Measurements from ENCODE around the gene NRCAM.

NRCAM gene

GRCh38 chr7:108324053-108325038 is 131.9 kb downstream of the NRCAM start:
- Histone ChIP-seq H3K56ac (ENCODE audit: low read length) (no peak overlapping the region), H3K23ac (ENCODE audit: low read length) (no peak overlapping the region), H2BK15ac (replicated peaks; ENCODE audit: low read depth) (no peak overlapping the region), H3K18ac (ENCODE audit: low read length) (peak overlapping the region; percentile 51), H2AK5ac (ENCODE audit: low read length) (no peak overlapping the region), H3K36me3 (ENCODE audit: control insufficient read depth, insufficient read depth, low read length) (no peaks in the 10 kb centered on the region), H3K79me2 (ENCODE audit: control insufficient read depth, insufficient read depth, low read length) (no peaks in the 10 kb centered on the region), H3K27me3 (ENCODE audit: insufficient read depth, low read length, poor library complexity) (no peaks in the 10 kb centered on the region), H3K4me3 (ENCODE audit: low read length) (no peak overlapping the region), H3K4me2 (ENCODE audit: low read length) (no peak overlapping the region), H4K8ac (ENCODE audit: low read depth, low read length) (no peak overlapping the region), H4K5ac (ENCODE audit: low read length) (no peak overlapping the region), H3K27ac (ENCODE audit: low read depth, low read length) (no peak overlapping the region), H3K4me1 (ENCODE audit: control insufficient read depth, low read depth, low read length) (peaks cover 5% of the 10 kb centered on the region), H3K4ac (ENCODE audit: low read depth, low read length) (no peak overlapping the region), H3K9ac (ENCODE audit: low read length) (no peak overlapping the region), H3K79me1 (ENCODE audit: low read length) (no peaks in the 10 kb centered on the region), H2BK5ac (ENCODE audit: low read length) (no peak overlapping the region), H2BK120ac (ENCODE audit: low read depth, low read length) (no peak overlapping the region)
- no peak for DNase-seq
- no CpG with 5 or more reads among the region's 4 CpGs for WGBS (ENCODE audit: extremely low coverage, insufficient coverage, low lambda C conversion rate)

DNA sequence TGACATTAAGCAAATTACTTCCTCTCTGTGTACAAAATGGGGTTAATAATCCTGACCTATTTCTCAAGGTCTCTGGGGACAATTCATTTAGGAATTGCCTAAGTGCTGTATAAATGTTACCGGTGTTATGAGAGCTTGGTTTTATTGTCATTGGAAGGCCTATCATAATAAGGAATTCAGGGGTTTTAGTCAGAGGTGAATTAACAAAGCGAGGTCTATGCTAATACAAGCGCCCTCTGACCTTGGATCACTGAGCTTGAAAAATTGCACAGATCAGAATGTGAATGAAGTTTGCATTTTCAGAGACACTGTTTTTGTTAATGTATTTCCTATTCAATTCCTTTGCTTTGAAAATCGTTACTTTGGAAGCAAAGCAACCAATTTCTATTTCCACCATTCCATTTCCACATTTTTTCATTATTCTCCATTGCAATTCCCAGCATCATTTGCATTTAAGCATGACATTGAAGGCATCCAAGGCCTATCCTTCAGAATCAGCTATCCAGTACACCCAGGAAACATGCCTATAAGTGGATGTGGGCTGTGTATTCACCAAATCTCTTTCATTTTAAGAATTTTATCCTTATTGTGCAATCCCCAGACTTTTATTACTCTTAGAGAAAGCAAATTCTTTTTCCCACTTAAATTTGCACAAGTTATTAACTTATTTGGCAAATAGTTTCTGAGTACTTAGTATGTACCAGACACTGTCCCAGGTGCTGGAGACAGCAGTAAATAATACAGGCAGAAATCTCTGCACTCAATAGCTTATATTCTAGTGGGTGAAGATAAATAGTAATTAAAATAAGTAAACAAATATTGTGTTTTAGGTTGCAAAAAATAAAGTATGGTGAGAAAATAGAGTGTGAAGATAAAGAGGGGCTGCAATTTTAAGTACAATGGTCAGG is 133.1 kb downstream of the NRCAM start:
- Histone ChIP-seq H3K27ac (ENCODE audit: low read depth, low read length) (no peak overlapping the region), H2BK5ac (ENCODE audit: low read length) (no peak overlapping the region), H3K9ac (ENCODE audit: low read length) (no peak overlapping the region), H3K4ac (ENCODE audit: low read depth, low read length) (no peak overlapping the region), H2BK15ac (replicated peaks; ENCODE audit: low read depth) (no peak overlapping the region), H3K56ac (ENCODE audit: low read length) (no peak overlapping the region), H3K4me2 (ENCODE audit: low read length) (no peak overlapping the region), H2BK120ac (ENCODE audit: low read depth, low read length) (no peak overlapping the region), H3K4me1 (ENCODE audit: control insufficient read depth, low read depth, low read length) (peaks cover 5% of the 10 kb centered on the region), H4K8ac (ENCODE audit: low read depth, low read length) (no peak overlapping the region), H2AK5ac (ENCODE audit: low read length) (no peak overlapping the region), H4K5ac (ENCODE audit: low read length) (no peak overlapping the region), H3K79me1 (ENCODE audit: low read length) (no peaks in the 10 kb centered on the region), H3K79me2 (ENCODE audit: control insufficient read depth, insufficient read depth, low read length) (no peaks in the 10 kb centered on the region), H3K4me3 (ENCODE audit: low read length) (no peak overlapping the region), H3K18ac (ENCODE audit: low read length) (no peak overlapping the region), H3K27me3 (ENCODE audit: insufficient read depth, low read length, poor library complexity) (no peaks in the 10 kb centered on the region), H3K23ac (ENCODE audit: low read length) (no peak overlapping the region), H3K36me3 (ENCODE audit: control insufficient read depth, insufficient read depth, low read length) (no peaks in the 10 kb centered on the region)
- WGBS (ENCODE audit: extremely low coverage, insufficient coverage, low lambda C conversion rate): no CpG with 5 or more reads among the region's 4 CpGs
- no peak for DNase-seq

GRCh38 chr7:108322046-108322445 is 134.2 kb downstream of the NRCAM start:
- no peak for DNase-seq
- H3K79me2 ChIP-seq (ENCODE audit: control insufficient read depth, insufficient read depth, low read length): no peaks in the 10 kb centered on the region
- no peak overlapping the region for H3K4ac ChIP-seq (ENCODE audit: low read depth, low read length)
- H4K8ac ChIP-seq (ENCODE audit: low read depth, low read length): no peak overlapping the region
- H4K5ac ChIP-seq (ENCODE audit: low read length): no peak overlapping the region
- no CpG with 5 or more reads among the region's 2 CpGs for WGBS (ENCODE audit: extremely low coverage, insufficient coverage, low lambda C conversion rate)
- no peak overlapping the region for H2AK5ac ChIP-seq (ENCODE audit: low read length)
- no peak overlapping the region for H3K27ac ChIP-seq (ENCODE audit: low read depth, low read length)
- no peaks in the 10 kb centered on the region for H3K36me3 ChIP-seq (ENCODE audit: control insufficient read depth, insufficient read depth, low read length)
- no peak overlapping the region for H3K56ac ChIP-seq (ENCODE audit: low read length)
- H3K23ac ChIP-seq (ENCODE audit: low read length): no peak overlapping the region
- no peak overlapping the region for H3K18ac ChIP-seq (ENCODE audit: low read length)
- peaks cover 5% of the 10 kb centered on the region for H3K4me1 ChIP-seq (ENCODE audit: control insufficient read depth, low read depth, low read length)
- H3K79me1 ChIP-seq (ENCODE audit: low read length): no peaks in the 10 kb centered on the region
- H2BK15ac ChIP-seq (replicated peaks; ENCODE audit: low read depth): no peak overlapping the region
- no peak overlapping the region for H3K4me2 ChIP-seq (ENCODE audit: low read length)
- H3K4me3 ChIP-seq (ENCODE audit: low read length): no peak overlapping the region
- H3K27me3 ChIP-seq (ENCODE audit: insufficient read depth, low read length, poor library complexity): no peaks in the 10 kb centered on the region
- no peak overlapping the region for H2BK5ac ChIP-seq (ENCODE audit: low read length)
- no peak overlapping the region for H3K9ac ChIP-seq (ENCODE audit: low read length)
- H2BK120ac ChIP-seq (ENCODE audit: low read depth, low read length): no peak overlapping the region

- Histone ChIP-seq H3K27ac (ENCODE audit: low read depth, low read length) (no peak overlapping the region), H2AK5ac (ENCODE audit: low read length) (no peak overlapping the region), H4K5ac (ENCODE audit: low read length) (no peak overlapping the region), H2BK120ac (ENCODE audit: low read depth, low read length) (no peak overlapping the region), H3K9ac (ENCODE audit: low read length) (no peak overlapping the region), H3K4me2 (ENCODE audit: low read length) (no peak overlapping the region), H3K79me2 (ENCODE audit: control insufficient read depth, insufficient read depth, low read length) (no peaks in the 10 kb centered on the region), H4K8ac (ENCODE audit: low read depth, low read length) (no peak overlapping the region), H3K4me3 (ENCODE audit: low read length) (no peak overlapping the region), H3K56ac (ENCODE audit: low read length) (no peak overlapping the region), H3K79me1 (ENCODE audit: low read length) (no peaks in the 10 kb centered on the region), H3K27me3 (ENCODE audit: insufficient read depth, low read length, poor library complexity) (no peaks in the 10 kb centered on the region), H2BK5ac (ENCODE audit: low read length) (no peak overlapping the region), H3K4me1 (ENCODE audit: control insufficient read depth, low read depth, low read length) (peaks cover 5% of the 10 kb centered on the region), H3K36me3 (ENCODE audit: control insufficient read depth, insufficient read depth, low read length) (no peaks in the 10 kb centered on the region), H2BK15ac (replicated peaks; ENCODE audit: low read depth) (no peak overlapping the region), H3K18ac (ENCODE audit: low read length) (no peak overlapping the region), H3K4ac (ENCODE audit: low read depth, low read length) (no peak overlapping the region), H3K23ac (ENCODE audit: low read length) (no peak overlapping the region)
- DNase-seq: no peak
- no CpG with 5 or more reads among the region's 1 CpG for WGBS (ENCODE audit: extremely low coverage, insufficient coverage, low lambda C conversion rate)
Measured at GRCh38 chr7:108321359-108321758, 134.9 kb downstream of the NRCAM start.

GRCh38 chr7:108316708-108317107 is 139.5 kb downstream of the NRCAM start:
- Histone ChIP-seq H4K5ac (ENCODE audit: low read length) (no peak overlapping the region), H2AK5ac (ENCODE audit: low read length) (no peak overlapping the region)
- WGBS (ENCODE audit: extremely low coverage, insufficient coverage, low lambda C conversion rate): no CpG with 5 or more reads among the region's 1 CpG

More at GRCh38 chr7:108316708-108317107, 139.5 kb downstream of the NRCAM start:
- Histone ChIP-seq H3K4ac (ENCODE audit: low read depth, low read length) (no peak overlapping the region), H2BK15ac (replicated peaks; ENCODE audit: low read depth) (no peak overlapping the region), H3K18ac (ENCODE audit: low read length) (no peak overlapping the region), H3K79me2 (ENCODE audit: control insufficient read depth, insufficient read depth, low read length) (no peaks in the 10 kb centered on the region), H3K79me1 (ENCODE audit: low read length) (no peaks in the 10 kb centered on the region), H3K27ac (ENCODE audit: low read depth, low read length) (no peak overlapping the region), H3K9ac (ENCODE audit: low read length) (no peak overlapping the region), H3K56ac (ENCODE audit: low read length) (no peak overlapping the region), H4K8ac (ENCODE audit: low read depth, low read length) (no peak overlapping the region), H3K4me2 (ENCODE audit: low read length) (no peak overlapping the region), H2BK120ac (ENCODE audit: low read depth, low read length) (no peak overlapping the region), H3K27me3 (ENCODE audit: insufficient read depth, low read length, poor library complexity) (no peaks in the 10 kb centered on the region), H2BK5ac (ENCODE audit: low read length) (no peak overlapping the region), H3K36me3 (ENCODE audit: control insufficient read depth, insufficient read depth, low read length) (no peaks in the 10 kb centered on the region), H3K4me3 (ENCODE audit: low read length) (no peak overlapping the region), H3K23ac (ENCODE audit: low read length) (no peak overlapping the region), H3K4me1 (ENCODE audit: control insufficient read depth, low read depth, low read length) (no peaks in the 10 kb centered on the region)
- DNase-seq: no peak
